GM12875 (cell line): Measurements from ENCODE around the gene LEF1.
"Not testable (repeated sequence)": the region's sequence is repeated elsewhere in the genome, so short reads cannot be mapped to it uniquely, and the experiment has no call there.

ENCODE experiments used
- H3K4me3 ChIP-seq: one replicate; pipeline ENCODE4 v1.5.1; 2011; ENCODE audit warnings: low read depth, low read length, control low read depth
- TF ChIP-seq, protein P1 (sequence below): IDR thresholded peaks from 2 replicates; pipeline ENCODE4 v1.5.1; 2011; ENCODE audit warnings: low read depth, mild to moderate bottlenecking, control low read depth, inconsistent platforms, low read length, moderate library complexity, borderline replicate concordance; ENCODE audit not compliant: insufficient read depth

The LEF1 gene

DNA sequence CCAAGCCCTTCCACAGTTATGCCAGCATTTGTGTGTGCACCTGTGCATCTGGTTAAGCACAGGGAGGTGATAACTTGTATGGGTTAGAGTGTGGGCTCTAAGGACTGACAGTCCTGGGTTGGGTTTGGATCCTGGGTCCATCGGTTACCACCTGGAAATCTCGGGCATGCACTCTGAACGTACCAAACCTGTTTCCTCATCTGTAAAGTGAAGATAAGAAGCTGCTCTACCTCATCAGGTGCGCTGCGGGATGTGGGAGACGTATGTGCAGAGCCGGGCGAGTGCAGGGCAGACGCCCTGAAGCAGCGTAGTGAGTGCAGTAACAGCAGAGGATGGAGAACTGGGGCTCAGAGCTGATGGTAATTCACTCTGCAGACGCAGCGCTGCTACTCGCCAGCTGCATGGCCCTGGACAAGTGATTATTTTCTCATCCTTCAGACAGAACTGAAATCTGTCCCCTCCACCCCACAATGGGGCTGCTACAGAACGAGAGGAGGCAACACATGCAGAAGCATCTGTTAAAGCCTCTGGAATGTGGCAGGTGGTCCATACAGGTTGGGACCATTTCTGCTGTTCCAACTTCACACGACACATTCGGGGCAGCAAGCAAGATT lies 114.6 kb downstream of the LEF1 start:
- H3K4me3 ChIP-seq: no peak overlapping the region
- TF ChIP-seq, protein P1, sequence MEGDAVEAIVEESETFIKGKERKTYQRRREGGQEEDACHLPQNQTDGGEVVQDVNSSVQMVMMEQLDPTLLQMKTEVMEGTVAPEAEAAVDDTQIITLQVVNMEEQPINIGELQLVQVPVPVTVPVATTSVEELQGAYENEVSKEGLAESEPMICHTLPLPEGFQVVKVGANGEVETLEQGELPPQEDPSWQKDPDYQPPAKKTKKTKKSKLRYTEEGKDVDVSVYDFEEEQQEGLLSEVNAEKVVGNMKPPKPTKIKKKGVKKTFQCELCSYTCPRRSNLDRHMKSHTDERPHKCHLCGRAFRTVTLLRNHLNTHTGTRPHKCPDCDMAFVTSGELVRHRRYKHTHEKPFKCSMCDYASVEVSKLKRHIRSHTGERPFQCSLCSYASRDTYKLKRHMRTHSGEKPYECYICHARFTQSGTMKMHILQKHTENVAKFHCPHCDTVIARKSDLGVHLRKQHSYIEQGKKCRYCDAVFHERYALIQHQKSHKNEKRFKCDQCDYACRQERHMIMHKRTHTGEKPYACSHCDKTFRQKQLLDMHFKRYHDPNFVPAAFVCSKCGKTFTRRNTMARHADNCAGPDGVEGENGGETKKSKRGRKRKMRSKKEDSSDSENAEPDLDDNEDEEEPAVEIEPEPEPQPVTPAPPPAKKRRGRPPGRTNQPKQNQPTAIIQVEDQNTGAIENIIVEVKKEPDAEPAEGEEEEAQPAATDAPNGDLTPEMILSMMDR: no peak

DNA sequence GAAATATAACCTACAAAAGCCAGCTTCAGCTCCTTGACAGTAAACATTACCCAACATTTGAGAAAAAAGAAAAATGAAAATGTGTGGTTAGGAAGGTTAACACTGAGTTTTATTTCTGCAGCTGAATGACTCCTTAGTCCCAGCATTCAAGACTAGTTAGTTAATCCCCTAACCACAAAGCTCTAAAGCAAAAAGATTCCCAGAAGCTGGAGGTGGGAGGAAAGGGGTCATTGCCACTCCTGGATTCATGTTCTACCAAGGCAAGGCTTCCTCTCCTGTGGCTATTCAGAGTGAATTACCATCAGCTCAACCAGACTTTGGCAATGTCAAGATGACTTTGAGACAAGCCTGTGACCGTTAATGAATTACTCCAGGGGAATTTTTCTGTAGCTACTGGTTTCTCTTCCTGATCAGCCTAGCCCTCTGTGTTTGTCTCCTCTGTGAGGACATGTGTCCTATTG lies 115.5 kb downstream of the LEF1 start:
- H3K4me3 ChIP-seq: no peak overlapping the region
- TF ChIP-seq, protein P1: no peak

- no peak overlapping the region for H3K4me3 ChIP-seq
- TF ChIP-seq, protein P1: no peak
Measured at GRCh38 chr4:108052558-108053120, 116.1 kb downstream of the LEF1 start.

DNA sequence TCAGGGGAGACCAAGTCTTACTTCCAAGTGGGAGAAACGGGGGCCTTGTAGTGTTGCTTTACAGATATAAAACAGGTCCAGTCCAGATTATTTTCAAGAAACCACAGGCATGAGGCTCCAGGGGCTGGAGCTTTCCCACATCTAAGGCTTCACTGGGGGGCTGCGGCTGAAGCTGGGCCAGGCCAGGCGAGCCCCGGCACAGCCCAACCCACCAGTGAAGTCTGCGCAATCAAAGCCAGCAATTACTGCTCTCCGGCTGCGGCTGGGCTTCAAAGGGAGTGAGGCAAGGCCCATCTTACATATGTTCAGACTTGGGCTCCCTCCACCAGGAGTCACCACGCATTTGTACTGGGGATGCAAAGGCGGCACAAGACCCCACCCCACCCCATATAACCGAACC lies 117.4 kb downstream of the LEF1 start:
- no peak overlapping the region for H3K4me3 ChIP-seq
- TF ChIP-seq, protein P1: no peak

DNA sequence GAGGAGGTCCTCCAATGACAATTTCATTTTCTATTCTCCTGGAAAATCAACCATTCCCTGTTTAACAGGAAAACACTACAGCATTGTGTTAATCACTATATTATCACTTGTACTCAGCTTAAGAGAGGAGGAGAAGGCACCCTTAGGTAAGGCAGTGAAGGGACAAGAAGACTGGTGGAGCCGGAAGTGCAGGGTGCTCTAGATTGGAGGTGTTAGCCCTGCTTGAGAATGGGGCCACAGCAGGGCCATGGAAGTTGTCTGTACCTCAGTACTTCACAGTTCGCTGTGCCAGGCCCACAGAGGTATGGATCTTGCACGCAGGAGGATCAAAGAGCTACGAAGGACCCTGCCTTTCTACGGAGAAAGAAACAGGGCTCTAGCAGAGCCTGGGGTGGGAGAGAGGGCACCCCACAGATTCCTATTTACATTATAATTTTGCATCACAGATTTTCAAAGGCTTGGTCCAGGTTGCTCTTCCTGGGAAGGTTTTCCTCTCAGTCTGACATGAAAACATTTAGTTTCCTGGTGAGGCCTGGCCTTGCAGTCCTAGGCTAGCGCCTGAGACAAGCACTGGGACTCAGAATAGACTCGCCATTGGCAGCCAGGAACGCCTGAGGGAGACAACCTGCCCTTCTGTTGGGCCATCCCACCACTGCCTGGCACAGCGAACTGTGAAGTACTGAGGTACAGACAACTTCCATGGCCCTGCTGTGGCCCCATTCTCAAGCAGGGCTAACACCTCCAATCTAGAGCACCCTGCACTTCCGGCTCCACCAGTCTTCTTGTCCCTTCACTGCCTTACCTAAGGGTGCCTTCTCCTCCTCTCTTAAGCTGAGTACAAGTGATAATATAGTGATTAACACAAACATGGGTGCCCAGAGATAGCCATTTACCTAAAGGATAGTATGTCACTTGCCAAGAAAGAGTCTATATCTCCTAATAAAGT lies 118.3 kb downstream of the LEF1 start:
- H3K4me3 ChIP-seq: not testable (repeated sequence)

DNA sequence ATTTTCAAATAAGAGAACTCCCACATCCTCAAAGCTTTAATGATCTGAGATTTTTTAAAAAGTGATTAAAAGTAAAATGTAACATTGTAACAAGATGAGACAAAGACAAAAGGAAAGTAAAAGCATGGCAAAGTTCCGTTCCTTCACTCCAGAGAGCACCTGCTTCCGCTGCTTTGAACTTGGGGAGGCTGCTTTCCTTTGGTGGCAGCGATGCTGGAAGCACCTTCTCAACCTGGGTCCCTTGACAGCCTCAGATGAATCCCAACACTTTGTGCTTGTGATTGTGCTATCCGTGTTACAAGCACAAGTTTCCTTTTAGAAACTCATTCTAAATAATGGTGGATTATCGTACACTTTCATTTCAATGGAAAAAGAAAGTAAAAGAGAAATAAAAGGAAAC lies 119.3 kb downstream of the LEF1 start:
- H3K4me3 ChIP-seq: no peak overlapping the region
- TF ChIP-seq, protein P1: no peak

DNA sequence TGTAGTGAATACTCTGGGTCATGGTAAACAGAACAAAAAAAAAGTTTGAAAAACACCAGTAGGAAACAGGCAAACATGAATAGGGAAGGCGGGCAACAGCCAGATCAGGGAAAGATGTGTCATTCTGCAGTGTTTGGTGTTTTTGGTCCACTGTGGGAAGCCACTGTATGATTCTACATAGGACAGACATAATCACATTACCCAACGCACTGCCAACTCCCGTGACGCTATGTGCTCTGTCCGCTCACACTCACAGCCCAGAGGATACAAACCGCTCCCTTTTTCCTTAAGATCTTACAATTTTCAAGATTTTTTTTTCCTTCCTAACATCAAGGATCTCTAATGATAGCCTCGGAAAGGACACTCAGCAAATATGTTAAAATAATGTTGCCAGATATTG lies 119.7 kb downstream of the LEF1 start:
- no peak overlapping the region for H3K4me3 ChIP-seq
- TF ChIP-seq, protein P1: no peak
